Measurements from ENCODE around the gene SYNE4. TPM values are rescaled to one million over a fixed set of nuclear protein-coding genes. Genes with fewer than 3 reads are reported as not detected.

Gene SYNE4
- total RNA-seq, 2 experiments from 2014 or later, result 2.4 to 3.3 TPM

DNA sequence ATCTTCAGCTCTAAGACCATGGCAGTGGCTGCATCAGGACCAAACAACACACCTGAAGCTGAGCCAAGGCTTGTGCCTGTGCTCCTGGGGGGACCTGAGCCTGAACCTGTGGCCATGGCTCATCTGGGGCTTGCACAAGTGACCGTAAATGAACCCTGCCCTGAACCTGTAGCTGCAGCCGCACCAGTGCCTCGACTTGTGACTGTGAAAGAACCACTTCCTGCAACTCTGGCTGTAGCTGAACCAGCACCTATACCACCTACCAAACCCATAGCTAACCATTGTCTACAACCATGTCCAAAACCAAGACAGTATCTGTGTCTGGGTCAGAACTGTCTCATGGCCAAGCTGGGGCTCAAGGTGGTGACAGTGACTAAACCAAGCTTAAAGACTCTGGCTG, 41.8 kb downstream of the SYNE4 start:
- Mint-ChIP-seq H3K27ac (no peak overlapping the region), H3K27me3 (no peaks in the 10 kb centered on the region), H3K4me3 (no peak overlapping the region), H3K9me3 (no peaks in the 10 kb centered on the region), H3K4me1 (ENCODE audit: low read depth) (peaks cover 6% of the 10 kb centered on the region), H3K36me3 (ENCODE audit: low read depth) (no peaks in the 10 kb centered on the region)
- TF ChIP-seq, protein P1, sequence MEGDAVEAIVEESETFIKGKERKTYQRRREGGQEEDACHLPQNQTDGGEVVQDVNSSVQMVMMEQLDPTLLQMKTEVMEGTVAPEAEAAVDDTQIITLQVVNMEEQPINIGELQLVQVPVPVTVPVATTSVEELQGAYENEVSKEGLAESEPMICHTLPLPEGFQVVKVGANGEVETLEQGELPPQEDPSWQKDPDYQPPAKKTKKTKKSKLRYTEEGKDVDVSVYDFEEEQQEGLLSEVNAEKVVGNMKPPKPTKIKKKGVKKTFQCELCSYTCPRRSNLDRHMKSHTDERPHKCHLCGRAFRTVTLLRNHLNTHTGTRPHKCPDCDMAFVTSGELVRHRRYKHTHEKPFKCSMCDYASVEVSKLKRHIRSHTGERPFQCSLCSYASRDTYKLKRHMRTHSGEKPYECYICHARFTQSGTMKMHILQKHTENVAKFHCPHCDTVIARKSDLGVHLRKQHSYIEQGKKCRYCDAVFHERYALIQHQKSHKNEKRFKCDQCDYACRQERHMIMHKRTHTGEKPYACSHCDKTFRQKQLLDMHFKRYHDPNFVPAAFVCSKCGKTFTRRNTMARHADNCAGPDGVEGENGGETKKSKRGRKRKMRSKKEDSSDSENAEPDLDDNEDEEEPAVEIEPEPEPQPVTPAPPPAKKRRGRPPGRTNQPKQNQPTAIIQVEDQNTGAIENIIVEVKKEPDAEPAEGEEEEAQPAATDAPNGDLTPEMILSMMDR (IDR thresholded peaks at IDR 0.05), result no peak
- ATAC-seq, result no peak
- ChIA-PET CTCF (interaction anchor here (0.9 to 1.2 kb wide), 4 partner anchors 10 to 17 kb away, joined by 3 to 4 read pairs (median 4); no protein-coding TSS in a partner anchor), POLR2A (interaction anchor here (1.3 kb wide), 1 partner anchor 9 kb away, joined by 3 read pairs; no protein-coding TSS in a partner anchor)
- DNase-seq, result no peak
- intact Hi-C loops (cut with micrococcal nuclease), result no loop called here

DNA sequence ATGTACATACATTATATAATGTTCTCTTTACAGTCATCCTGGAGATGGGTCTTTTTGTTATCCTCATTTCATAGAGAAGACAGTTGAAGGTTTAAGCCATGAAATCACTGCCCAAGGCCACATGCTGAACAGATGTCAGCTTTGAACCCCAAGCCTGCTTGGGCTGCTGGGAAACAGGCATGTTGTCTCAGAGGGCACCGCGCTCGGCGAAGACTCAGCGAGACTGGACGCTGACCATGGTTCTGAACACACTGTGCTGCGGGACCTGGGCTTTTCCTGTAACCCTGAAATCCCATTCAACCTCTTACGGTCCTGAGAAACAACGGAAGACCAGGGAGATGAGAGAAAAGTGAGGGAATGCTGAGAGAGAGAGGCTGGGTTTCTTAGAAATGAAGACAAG, 45.1 kb downstream of the SYNE4 start:
- TF ChIP-seq, protein P1 (IDR thresholded peaks at IDR 0.05), result no peak
- ChIA-PET POLR2A (interaction anchor here (0.7 kb wide), 1 partner anchor 12 kb away, joined by 3 read pairs; no protein-coding TSS in a partner anchor), CTCF (interaction anchor here (1.0 kb wide), 1 partner anchor 144 kb away, joined by 3 read pairs; no protein-coding TSS in a partner anchor)
- intact Hi-C loops (cut with micrococcal nuclease), result no loop called here
- Mint-ChIP-seq H3K4me3 (no peak overlapping the region), H3K36me3 (ENCODE audit: low read depth) (no peaks in the 10 kb centered on the region), H3K27me3 (peaks cover 4% of the 10 kb centered on the region), H3K27ac (no peak overlapping the region), H3K4me1 (ENCODE audit: low read depth) (peaks cover 15% of the 10 kb centered on the region), H3K9me3 (no peaks in the 10 kb centered on the region)
- DNase-seq, result peak; percentile 67
- no peak for ATAC-seq

DNA sequence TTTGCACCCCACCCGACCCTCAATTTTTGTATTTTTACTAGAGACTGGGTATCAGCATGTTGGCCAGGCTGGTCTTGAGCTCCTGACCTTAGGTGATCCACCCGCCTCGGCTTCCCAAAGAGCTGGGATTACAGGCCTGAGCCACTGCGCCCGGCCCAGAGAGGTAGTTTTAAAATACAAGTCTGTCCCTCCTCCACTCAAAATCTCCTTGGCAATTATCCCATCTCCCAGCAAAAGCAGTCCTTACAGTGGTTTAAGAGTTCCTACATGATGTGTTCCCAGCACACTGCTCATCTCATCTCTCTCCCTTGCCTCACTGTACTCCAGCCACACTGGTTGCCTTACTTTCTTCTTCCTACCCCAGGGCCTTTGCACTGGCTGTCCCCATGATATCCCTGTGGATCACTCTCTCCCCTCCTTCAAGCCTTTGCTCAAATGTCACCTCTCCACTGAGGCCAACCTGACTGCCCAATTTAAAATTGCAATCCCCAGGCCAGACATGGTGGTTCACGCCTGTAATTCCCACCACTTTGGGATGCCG, 48.1 kb downstream of the SYNE4 start:
- ATAC-seq, result no peak
- H3K27me3 Mint-ChIP-seq, result peaks cover 4% of the 10 kb centered on the region
- H3K27ac Mint-ChIP-seq, result no peak overlapping the region
- intact Hi-C loops (cut with micrococcal nuclease), result no loop called here
- peaks cover 3% of the 10 kb centered on the region for H3K9me3 Mint-ChIP-seq
- H3K4me1 Mint-ChIP-seq (ENCODE audit: low read depth), result peaks cover 24% of the 10 kb centered on the region
- ChIA-PET POLR2A (interaction anchor here (0.5 kb wide), 1 partner anchor 64 kb away, joined by 3 read pairs; no protein-coding TSS in a partner anchor), CTCF (no interaction called here)
- no peaks in the 10 kb centered on the region for H3K36me3 Mint-ChIP-seq (ENCODE audit: low read depth)
- no peak overlapping the region for H3K4me3 Mint-ChIP-seq
- TF ChIP-seq, protein P1 (IDR thresholded peaks at IDR 0.05), result no peak
- DNase-seq, result no peak

DNA sequence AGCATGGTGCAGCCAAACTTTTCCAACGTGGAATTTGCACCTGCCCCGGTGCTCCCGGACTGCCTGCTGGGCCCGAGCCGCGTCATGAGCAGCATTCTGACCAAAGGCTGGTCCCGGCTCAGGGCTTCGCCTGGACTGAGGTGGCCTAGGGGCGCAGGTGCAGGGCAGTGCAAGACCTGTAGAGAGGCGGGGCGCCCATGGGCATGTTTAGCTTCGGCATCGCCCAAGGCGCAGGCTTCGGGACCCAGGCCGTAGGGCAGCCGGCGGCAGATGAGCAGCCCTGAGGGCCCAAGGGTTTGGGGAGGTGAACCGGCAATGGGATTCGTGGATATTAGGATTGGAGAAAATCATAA, 48.7 kb downstream of the SYNE4 start:
- Mint-ChIP-seq H3K4me1 (ENCODE audit: low read depth) (peaks cover 27% of the 10 kb centered on the region), H3K27me3 (peaks cover 4% of the 10 kb centered on the region), H3K36me3 (ENCODE audit: low read depth) (no peaks in the 10 kb centered on the region), H3K4me3 (peak overlapping the region; percentile 3), H3K9me3 (peaks cover 3% of the 10 kb centered on the region), H3K27ac (no peak overlapping the region)
- intact Hi-C loops (cut with micrococcal nuclease), result loop anchor here (5.0 kb wide), 1 partner anchor 32 kb away; no protein-coding TSS in a partner anchor
- ChIA-PET CTCF (no interaction called here), POLR2A (interaction anchor here (0.5 to 2.1 kb wide), 3 partner anchors 11 to 63 kb away, joined by 3 to 5 read pairs (median 3); partner anchors contain the start of gene SDHAF1)
- TF ChIP-seq, protein P1 (IDR thresholded peaks at IDR 0.05), result no peak
- no peak for DNase-seq
- no peak for ATAC-seq
